ENCODE results near the gene MED12L.

Gene MED12L

DNA sequence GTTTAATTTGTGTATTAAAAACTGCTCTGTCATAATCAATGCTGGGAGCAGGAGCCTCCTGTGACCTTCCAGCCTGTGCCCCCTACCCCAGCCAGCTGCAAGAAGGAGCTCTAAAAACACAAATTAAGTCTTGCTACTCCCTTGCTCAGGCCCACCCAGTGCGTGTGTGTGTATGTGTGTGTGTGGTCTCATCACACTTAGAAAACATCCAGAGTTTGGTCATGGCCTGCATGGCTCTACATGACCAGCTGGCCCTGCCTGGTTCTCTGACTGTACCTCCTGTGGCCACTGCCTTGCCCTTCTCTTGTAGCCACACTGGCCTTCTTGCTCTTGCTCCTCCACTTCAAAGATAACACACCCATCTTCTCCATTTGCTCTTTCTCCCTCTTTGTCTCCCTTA, 179.1 kb downstream of the MED12L start:
- DNase-seq: no peak

GRCh38 chr3:151265166-151265565, 179.7 kb downstream of the MED12L start:
- DNase-seq: no peak

DNA sequence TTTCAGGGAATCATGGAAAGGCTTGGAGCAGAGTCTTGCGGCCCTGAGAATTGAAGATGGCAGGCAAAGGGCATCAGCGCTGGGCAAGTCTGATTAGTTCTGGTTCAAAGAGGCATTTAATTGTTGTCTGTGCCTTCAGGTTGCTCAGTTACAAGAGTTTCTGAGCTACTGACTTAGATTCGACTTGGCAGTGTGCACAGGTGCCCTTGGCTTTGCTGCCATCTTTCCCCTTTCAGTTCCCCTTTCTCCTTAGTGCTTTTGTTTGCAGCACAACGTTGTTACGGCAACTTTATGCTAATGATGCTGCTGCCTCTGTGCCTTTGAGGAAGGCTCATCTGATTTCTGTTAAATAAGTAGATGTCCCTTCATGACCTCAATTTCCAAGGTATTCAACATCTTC, 180.4 kb downstream of the MED12L start:
- DNase-seq: no peak

DNA sequence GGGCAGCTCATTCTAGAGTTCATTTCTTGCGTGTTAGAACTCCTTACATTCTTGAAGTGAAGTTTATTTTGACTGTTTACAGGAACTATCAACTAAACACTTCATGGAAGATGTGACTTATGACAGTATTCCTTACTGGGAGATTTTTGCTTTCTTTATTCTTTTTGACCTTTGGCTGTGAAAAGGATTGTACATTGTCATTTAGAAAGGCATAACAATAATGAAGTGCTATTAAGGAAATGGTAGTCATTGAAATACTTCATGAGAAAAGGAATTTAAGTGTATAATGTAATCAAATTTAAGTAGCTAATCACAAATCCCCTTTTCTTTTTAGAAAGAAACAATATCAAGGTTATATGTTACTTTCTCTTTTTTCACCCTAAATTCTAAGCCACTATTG, 181.6 kb downstream of the MED12L start:
- DNase-seq: no peak

DNA sequence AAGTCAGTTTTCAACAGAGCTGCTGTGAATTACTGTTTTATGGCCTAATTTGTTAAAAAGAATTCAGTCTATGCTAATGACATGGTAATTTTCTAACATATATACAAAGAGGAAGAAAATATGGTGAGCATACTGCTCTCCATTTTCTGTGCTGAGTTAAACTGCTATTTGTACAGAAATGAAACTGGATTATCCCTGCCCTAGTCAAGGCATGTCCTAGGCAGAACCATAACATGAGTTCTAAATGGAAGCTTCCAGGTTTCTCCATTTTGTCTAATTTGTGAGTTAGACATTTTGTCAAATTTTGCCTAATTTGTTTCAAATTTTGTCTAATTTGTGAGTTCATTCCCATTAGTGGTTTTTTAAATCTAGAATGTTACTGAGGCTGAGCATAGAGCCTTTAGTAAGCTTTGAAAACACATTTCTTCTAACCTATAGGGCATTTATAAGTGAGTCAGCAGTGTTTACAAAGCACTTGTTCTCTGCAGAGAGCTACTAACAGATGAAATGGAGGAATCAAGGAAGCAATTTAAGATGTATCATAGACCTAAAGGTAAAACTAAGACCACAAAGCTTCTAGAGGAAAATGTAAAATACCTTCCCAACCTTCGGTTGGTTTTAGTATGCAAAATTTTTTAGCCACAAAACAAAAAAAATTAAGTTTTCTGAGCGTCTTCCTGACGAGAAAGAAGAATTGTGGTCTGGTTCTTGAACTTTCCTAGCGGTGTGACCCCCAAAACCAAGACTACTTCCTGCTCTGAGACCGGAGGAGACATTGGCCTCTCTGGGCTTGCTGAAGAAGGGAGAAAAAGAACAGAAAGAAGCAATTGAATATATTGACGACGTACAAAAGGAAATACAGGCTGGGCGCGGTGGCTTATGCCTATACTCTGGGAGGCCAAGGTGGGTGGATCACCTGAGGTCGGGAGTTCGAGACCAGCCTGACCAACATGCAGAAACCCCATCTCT, 183.1 kb downstream of the MED12L start:
- no peak for DNase-seq

- DNase-seq: no peak
Measured at GRCh38 chr3:151269631-151270030, 184.2 kb downstream of the MED12L start.

GRCh38 chr3:151275091-151275490, 189.6 kb downstream of the MED12L start:
- DNase-seq: peak; percentile 75

GRCh38 chr3:151276038-151276686, 190.7 kb downstream of the MED12L start:
- no peak for DNase-seq

- DNase-seq: no peak
Measured at GRCh38 chr3:151276687-151277042, 191.2 kb downstream of the MED12L start.

GRCh38 chr3:151278230-151278629, 192.8 kb downstream of the MED12L start, which contains the start of gene P2RY14:
TSS of gene P2RY14 (minus strand) at chr3:151278542. CDS start at chr3:151214316, 64,226 bp downstream.
- no peak for DNase-seq

DNA sequence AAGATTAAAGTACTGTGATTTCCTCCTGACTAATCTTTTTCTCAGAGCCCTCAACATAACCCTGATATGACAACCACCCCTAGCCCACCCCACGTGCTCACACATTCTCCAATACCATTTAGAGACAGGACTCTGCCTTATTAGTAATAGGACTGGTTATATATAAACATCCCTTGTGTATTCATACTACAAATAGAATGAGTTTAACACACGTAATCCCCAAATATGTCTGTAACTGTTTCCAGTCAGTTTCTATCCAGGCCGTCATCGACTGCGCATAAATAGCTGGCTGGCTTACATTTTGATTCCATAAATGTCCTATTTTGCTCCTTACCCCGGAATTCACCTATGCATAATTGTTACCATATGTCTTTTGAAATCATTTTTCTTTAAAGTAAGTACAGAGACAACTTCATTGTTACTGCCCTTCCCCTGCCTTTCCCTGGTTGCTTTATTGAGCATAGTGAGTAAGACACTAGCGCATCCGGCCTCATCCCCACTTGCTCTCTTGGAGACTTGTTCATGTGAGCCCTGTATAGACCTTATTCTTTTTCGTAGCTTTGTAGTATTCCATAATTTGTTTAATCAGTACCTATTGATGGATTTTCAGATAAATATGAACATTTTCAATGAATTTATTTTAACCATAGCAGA, 196.3 kb downstream of the MED12L start:
- no peak for DNase-seq

DNA sequence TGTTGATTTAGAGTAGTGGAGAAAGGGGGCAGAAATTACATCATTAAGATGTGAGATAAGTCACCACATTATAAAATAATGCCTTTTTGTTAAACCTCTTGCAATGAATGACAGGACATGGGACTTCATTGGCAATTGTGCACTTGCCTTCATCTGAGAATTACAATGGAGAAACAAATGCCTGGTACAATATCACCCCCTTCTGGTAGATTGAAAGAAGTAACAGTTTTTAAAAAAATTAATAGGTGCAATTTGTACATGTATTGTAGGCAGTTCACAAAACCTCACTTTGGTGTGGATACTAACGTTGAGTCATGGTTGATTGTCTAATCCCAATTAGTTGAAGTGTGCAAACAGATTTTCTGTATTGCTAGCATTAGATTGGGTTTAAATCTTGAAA, 197.5 kb downstream of the MED12L start:
- peak; percentile 60 for DNase-seq

DNA sequence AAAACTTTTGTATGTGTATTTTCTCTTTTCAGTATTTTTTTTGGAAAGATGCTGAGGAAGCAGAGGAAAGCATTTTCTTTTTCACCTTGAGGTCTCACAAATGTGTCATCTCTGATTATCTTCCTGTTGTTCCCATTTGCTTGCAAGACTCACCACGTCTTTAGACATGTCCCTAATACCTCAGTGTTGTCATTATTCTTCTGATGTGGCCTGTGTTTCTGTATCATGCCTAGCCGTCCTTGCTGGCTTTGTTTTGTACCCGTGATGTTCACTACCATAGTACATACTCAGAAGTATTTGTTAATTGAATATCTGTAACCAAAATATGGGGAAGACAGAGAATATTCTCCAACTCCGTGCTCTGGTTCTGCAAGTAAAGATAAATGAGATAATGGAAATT, 197.9 kb downstream of the MED12L start:
- no peak for DNase-seq

- DNase-seq: no peak
Measured at GRCh38 chr3:151283907-151284461, 198.5 kb downstream of the MED12L start.

DNA sequence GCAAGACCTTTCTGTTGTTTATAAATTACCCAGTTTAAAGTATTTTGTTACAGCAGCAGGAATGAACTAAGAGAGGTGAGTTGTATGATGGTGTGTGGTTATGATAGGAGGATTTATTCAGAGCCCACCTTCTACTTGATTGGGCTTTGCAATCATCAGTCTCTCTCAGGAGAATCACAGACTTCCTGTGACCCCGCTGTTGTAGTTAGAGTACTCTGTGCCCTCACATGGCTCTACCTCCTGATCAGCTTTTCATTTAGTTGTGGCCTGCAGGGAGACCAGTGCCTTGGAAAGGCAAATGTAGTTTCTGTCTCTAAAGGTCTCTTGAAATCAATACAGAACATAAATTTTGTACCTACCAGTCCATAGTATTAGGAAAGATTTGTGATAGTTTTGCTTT, 200.5 kb downstream of the MED12L start:
- no peak for DNase-seq

DNA sequence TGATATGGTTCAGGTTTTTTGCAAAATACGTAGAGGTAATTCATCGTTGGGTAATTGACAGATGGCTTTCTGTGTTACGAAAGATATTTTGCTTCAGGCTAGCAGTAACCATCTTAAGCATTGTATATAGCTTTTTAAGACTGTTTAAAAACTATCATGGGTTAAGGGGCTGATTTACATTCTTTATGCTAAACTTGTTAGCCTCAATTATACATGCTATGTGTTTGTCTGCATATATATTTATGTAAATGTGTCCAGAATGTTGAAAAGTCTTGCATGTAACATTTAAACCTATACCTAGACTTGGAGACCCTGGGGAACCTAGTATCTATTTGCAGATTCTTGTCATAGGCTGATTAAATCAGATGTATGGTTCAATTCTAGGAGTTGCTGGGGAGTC, 204.0 kb downstream of the MED12L start:
- DNase-seq: no peak

DNA sequence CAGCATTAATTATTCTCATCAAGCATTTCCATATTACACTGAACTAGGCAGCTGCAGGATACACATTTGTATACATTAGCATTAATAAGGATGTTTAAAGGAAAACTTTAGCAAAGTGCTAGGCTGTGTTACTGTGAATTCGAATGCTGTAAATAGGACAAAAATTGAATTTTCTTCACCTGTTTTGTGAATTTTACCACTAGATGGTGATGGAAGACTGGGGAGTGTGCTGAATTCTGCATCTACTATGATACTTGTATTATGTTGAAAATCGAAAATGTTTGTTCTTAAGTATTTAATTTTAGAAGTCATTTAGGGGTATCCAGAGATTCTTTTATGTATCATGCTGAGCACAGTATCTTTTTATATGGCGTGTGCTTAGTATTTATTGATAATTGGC, 205.2 kb downstream of the MED12L start:
- DNase-seq: no peak

DNA sequence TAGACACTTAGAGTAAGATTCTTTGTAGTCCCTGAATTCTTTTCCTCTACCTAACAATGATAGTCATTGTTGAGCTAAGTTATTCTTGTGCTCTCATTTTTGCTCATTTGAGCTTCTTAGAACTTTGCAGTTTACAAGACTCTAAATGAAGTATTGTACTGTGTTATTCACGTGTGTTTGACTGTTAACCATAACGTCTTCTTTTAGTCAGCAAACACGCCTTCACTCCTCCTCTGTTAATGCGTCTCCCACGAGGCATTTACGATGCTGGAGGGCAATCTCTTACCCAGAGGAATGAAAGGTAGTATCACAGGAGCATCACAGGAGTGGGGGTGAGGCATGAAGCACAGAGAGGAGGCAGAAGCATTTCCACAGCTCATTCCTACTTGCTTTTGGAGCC, 207.7 kb downstream of the MED12L start:
- DNase-seq: no peak

DNA sequence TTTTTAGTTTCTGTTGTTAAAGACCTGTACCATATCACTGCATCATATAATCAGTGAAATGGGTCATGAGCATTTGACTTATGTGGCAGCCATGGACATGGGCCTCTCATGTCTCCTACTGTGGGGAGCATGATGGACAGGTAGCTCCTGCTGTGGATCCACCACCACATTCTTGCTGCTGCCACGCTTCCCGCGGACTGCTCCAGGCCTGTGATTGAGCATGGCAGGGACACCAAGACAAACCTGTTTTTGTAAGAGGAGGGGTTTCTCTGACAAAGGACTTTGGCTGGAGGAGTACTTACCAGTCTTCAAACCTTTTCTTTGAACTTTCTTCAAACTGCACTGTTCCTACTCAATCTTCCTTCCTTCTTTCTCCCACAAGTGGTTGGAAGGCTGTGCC, 210.8 kb downstream of the MED12L start:
- no peak for DNase-seq

DNA sequence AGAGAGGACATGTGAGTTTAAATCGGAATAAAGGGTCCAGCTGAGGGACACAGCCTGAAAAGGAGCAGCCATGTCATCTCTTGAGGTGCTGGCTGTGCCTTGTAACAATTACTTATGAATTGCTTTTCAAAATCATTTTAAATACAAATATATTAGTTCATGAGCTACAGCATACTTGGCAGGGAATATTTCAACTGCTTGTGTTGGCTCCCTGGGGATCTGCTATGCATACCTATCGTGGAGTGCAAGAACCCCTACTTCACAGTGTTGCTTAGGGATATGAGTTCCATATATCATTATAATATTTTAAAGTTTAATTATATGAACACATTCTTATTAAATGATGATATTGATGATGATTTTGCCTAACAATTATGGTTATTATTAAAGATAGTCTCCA, 212.0 kb downstream of the MED12L start:
- no peak for DNase-seq

GRCh38 chr3:151299006-151299405, 213.5 kb downstream of the MED12L start:
- DNase-seq: no peak

- no peak for DNase-seq
Measured at GRCh38 chr3:151300539-151300938, 215.1 kb downstream of the MED12L start.

DNA sequence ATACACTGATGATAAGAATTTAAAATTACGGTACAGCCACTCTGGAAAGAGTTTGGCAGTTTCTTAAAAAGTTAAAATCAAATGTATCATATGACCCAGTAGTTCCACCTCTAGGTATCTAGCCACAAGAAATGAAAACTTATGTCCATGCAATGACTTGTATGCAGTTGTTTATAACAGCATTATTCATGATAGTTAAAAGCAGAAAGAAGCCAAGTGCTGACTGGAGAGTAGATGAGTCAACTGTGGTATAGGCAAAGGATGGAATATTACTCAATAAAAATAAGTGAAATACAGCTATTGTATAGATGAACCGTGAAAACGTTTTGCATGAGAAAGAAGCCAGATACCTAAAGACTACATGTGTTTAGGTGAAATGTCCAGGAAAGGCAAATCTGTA, 216.3 kb downstream of the MED12L start:
- no peak for DNase-seq

DNA sequence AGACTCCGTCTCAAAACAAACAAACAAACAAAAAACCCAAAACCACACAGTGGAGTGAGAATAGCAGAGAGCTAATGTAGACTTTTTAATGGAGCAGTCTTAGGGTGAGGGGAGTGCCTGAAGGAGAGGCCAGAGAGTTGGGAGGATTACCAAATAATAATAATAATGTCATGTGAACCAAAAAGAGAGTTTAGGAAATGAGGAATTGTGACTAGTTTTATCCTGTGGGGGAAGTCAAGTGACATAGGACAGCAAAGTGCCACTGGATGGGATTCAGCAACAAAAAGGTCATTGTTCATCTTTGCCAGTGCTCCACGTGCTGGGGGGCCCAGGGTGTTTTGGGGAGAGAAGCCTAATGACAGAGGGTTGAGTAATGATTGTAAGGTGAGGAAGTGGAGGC, 218.3 kb downstream of the MED12L start:
- no peak for DNase-seq

Data from DMS 273 treated with DMSO at 0.1 percent for 48 hours (cell line).